K562 (cell line): ENCODE measurements around the gene CPLX3. TPM values are rescaled to one million over a fixed set of nuclear protein-coding genes. Genes with fewer than 3 reads are reported as not detected.

Source experiments
- CAMTA2 ChIP-seq: fragments of 250-450 bp; sonication (Bioruptor Pico); conservative IDR thresholded peaks from 2 replicates; pipeline ENCODE4 v1.5.1; 2022
- ILF3 ChIP-seq: fragments of 450-650 bp; IDR thresholded peaks from 2 replicates; pipeline ENCODE4 v1.6.1; 2018; ENCODE audit warnings: antibody characterized with exemption, mild to moderate bottlenecking, moderate library complexity, borderline replicate concordance
- MYNN ChIP-seq, 2 experiments: sonication (generic); formaldehyde crosslinking in 1 of 2; IDR thresholded peaks; 2 replicates each; pipeline versions ENCODE4 v1.5.0 to v1.6.1; 2016 to 2020; ENCODE audit warnings: antibody characterized with exemption in 1 of 2, missing genetic modification reagents in 1 of 2
- PRPF4 ChIP-seq: fragments of 200-400 bp; formaldehyde crosslinking; IDR thresholded peaks from one replicate; pipeline ENCODE4 v1.6.1; 2017; ENCODE audit warnings: low read length, low read depth, mild to moderate bottlenecking; ENCODE audit not compliant: insufficient read depth, poor library complexity, severe bottlenecking
- SMAD4 ChIP-seq: fragments of 250-450 bp; sonication (Bioruptor Pico); conservative IDR thresholded peaks from 2 replicates; pipeline ENCODE4 v1.8.0; 2021; ENCODE audit warnings: inconsistent platforms, mild to moderate bottlenecking, moderate library complexity
- U2AF2 ChIP-seq: fragments of 200-400 bp; formaldehyde crosslinking; optimal IDR thresholded peaks from 2 replicates; pipeline ENCODE3; 2017; ENCODE audit warnings: low read depth, mild to moderate bottlenecking, low read length
- polyA plus RNA-seq, 8 experiments: library from polyadenylated mRNA; depleted of rRNA in 4 of 8; stranded (reverse) in 5 of 8; unstranded in 3 of 8; fragments of >200 nt; fragmentation: Nextera tagmentation in 2 of 8; fragmentation: Illumina TruSeq in 1 of 8; extraction: Ambion mirVana in 2 of 8; extraction: Trizol in 1 of 8; gene quantifications; 2 replicates each; pipeline versions ENCODE4 v1.2.1 to v1.2.3, GENCODE V29; 2011 to 2014; ENCODE audit warnings: inconsistent platforms in 1 of 8, missing spikeins in 1 of 8
- total RNA-seq, 7 experiments: library from RNA; depleted of rRNA in 6 of 7; stranded (reverse); fragments of >200 nt in 6 of 7; fragmentation: Illumina TruSeq in 2 of 7; extraction: Trizol in 2 of 7; gene quantifications; 2 replicates each; pipeline versions ENCODE4 v1.2.1 to v1.2.3, GENCODE V29; 2011 to 2021; ENCODE audit warnings: low replicate concordance in 1 of 7
- TF ChIP-seq, protein P1 (sequence below): fragments of 250-450 bp; sonication (Bioruptor Pico); IDR thresholded peaks from 2 replicates; pipeline ENCODE4 v1.9.0; 2021; ENCODE audit warnings: mild to moderate bottlenecking, inconsistent platforms
- TF ChIP-seq, protein P2 (sequence below), 2 experiments: fragments of 450-650 bp; IDR thresholded peaks; 2 replicates each; pipeline ENCODE4 v1.6.1; 2016; ENCODE audit warnings: mild to moderate bottlenecking in 2 of 2, borderline replicate concordance in 1 of 2, low read depth in 1 of 2, moderate library complexity in 1 of 2
- TF ChIP-seq, protein P3 (sequence below): sonication (generic); formaldehyde crosslinking; IDR thresholded peaks from 2 replicates; pipeline ENCODE4 v1.8.0; 2022; ENCODE audit warnings: mild to moderate bottlenecking, missing genetic modification reagents, borderline replicate concordance
- TF ChIP-seq, protein P4 (sequence below): fragments of 250-450 bp; sonication (Bioruptor Pico); IDR thresholded peaks from 2 replicates; pipeline ENCODE4 v1.4.0; 2020; ENCODE audit warnings: mild to moderate bottlenecking, moderate library complexity, borderline replicate concordance

The CPLX3 gene
- total and polyA plus RNA-seq, 9 of the 15 experiments (the other 6 are each of a cell fraction or from before 2014, with no cell fraction given), result not detected

DNA sequence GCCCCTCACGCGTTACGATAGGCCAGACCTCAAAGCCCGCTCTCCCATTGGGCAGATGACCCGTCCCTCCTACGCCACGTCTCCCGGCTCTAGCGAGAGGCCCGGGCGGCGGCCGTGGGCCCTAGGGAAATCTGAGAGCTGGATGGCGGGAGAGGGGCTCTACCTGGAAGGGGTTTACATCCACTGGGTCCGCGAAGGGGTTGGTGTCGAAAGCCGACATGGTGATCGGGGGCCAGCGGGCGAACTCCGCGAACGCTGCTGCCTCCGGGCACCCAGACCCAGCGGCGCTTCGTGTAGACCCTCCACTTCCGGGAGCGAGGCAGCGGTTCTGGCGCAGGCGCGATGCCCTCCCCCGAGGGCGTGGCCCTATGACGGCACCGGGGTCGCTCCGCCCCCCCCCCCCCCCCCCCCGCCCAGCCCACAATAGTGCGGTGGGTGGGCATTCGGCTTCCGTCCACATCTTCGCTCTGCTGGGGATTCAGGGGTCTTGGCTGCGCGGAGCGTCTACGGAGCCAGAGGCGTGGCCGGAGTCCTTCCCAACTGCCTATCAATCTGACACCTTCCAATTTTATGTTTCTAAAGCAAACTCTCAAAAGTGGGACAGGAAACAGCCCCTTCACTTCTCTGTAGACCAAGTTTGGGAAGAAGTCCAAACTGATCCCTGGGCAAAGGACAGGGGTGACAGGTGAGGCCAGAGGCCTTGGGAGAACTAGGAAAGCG lies 46.8 kb downstream of the CPLX3 start, which contains the start of gene SCAMP2 (continued):
- TF ChIP-seq, protein P1, sequence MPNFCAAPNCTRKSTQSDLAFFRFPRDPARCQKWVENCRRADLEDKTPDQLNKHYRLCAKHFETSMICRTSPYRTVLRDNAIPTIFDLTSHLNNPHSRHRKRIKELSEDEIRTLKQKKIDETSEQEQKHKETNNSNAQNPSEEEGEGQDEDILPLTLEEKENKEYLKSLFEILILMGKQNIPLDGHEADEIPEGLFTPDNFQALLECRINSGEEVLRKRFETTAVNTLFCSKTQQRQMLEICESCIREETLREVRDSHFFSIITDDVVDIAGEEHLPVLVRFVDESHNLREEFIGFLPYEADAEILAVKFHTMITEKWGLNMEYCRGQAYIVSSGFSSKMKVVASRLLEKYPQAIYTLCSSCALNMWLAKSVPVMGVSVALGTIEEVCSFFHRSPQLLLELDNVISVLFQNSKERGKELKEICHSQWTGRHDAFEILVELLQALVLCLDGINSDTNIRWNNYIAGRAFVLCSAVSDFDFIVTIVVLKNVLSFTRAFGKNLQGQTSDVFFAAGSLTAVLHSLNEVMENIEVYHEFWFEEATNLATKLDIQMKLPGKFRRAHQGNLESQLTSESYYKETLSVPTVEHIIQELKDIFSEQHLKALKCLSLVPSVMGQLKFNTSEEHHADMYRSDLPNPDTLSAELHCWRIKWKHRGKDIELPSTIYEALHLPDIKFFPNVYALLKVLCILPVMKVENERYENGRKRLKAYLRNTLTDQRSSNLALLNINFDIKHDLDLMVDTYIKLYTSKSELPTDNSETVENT (CRISPR knock-in tag), result no peak
- TF ChIP-seq SMAD4 (CRISPR knock-in tag) (0 out of 2 replicates have a peak, but pooled peaks have one; percentile 55), PRPF4 (no peak), ILF3 (no peak), U2AF2 (no peak), MYNN (IDR thresholded peaks at IDR 0.05) (no peak), MYNN (CRISPR knock-in tag; IDR thresholded peaks at IDR 0.05) (no peak), CAMTA2 (CRISPR knock-in tag) (no peak)
- TF ChIP-seq, protein P2, sequence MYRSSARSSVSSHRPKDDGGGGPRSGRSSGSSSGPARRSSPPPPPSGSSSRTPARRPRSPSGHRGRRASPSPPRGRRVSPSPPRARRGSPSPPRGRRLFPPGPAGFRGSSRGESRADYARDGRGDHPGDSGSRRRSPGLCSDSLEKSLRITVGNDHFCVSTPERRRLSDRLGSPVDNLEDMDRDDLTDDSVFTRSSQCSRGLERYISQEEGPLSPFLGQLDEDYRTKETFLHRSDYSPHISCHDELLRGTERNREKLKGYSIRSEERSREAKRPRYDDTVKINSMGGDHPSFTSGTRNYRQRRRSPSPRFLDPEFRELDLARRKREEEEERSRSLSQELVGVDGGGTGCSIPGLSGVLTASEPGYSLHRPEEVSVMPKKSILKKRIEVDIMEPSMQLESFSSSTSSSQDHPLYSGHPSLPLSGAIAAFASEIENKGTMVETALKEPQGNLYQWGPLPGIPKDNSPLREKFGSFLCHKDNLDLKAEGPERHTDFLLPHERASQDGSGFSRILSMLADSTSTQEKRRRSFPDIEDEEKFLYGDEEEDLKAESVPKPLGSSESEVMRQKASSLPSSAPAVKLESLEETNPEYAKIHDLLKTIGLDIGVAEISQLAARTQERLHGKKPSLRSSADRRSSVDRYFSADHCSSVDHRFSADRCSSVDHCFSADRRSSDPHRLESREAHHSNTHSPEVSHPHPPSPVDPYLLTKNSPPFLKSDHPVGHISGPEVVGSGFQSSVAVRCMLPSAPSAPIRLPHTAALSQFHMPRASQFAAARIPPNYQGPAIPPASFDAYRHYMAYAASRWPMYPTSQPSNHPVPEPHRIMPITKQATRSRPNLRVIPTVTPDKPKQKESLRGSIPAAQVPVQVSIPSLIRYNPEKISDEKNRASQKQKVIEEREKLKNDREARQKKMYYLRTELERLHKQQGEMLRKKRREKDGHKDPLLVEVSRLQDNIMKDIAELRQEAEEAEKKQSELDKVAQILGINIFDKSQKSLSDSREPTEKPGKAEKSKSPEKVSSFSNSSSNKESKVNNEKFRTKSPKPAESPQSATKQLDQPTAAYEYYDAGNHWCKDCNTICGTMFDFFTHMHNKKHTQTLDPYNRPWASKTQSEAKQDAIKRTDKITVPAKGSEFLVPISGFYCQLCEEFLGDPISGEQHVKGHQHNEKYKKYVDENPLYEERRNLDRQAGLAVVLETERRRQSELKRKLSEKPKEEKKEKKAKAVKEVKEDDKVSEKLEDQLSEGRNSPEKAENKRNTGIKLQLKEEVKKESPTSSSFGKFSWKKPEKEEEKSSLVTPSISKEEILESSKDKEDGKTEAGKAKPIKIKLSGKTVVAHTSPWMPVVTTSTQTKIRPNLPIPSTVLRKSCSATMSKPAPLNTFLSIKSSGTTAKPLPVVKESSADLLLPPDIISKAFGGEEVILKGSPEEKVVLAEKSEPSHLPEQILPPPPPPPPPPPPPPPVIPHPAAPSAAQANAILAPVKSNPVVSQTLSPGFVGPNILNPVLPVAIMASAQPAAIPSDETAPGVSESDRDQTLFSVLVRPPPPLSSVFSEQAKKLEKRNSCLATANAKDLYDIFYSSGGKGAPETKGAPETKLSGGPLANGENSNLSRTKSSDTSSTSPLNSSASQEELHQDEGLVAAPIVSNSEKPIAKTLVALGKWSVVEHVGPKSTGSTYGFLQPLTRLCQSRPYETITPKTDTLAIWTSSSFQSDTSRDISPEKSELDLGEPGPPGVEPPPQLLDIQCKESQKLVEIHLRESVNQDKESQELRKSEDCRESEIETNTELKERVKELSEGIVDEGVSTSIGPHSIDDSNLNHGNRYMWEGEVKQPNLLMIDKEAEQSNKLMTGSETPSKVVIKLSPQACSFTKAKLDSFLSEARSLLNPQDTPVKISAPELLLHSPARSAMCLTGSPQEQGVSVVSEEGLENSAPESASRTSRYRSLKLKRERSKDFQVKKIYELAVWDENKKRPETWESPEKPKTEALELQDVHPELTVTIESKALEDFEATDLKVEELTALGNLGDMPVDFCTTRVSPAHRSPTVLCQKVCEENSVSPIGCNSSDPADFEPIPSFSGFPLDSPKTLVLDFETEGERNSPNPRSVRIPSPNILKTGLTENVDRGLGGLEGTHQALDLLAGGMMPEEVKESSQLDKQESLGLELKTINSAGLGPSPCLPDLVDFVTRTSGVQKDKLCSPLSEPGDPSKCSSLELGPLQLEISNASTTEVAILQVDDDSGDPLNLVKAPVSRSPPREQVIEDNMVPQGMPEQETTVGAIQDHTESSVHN (IDR thresholded peaks at IDR 0.05; ENCODE audit: borderline replicate concordance in 1 of 2, low read depth in 1 of 2), result no peak
- TF ChIP-seq, protein P3, sequence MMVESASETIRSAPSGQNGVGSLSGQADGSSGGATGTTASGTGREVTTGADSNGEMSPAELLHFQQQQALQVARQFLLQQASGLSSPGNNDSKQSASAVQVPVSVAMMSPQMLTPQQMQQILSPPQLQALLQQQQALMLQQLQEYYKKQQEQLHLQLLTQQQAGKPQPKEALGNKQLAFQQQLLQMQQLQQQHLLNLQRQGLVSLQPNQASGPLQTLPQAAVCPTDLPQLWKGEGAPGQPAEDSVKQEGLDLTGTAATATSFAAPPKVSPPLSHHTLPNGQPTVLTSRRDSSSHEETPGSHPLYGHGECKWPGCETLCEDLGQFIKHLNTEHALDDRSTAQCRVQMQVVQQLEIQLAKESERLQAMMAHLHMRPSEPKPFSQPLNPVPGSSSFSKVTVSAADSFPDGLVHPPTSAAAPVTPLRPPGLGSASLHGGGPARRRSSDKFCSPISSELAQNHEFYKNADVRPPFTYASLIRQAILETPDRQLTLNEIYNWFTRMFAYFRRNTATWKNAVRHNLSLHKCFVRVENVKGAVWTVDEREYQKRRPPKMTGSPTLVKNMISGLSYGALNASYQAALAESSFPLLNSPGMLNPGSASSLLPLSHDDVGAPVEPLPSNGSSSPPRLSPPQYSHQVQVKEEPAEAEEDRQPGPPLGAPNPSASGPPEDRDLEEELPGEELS (CRISPR knock-in tag), result no peak
- TF ChIP-seq, protein P4, sequence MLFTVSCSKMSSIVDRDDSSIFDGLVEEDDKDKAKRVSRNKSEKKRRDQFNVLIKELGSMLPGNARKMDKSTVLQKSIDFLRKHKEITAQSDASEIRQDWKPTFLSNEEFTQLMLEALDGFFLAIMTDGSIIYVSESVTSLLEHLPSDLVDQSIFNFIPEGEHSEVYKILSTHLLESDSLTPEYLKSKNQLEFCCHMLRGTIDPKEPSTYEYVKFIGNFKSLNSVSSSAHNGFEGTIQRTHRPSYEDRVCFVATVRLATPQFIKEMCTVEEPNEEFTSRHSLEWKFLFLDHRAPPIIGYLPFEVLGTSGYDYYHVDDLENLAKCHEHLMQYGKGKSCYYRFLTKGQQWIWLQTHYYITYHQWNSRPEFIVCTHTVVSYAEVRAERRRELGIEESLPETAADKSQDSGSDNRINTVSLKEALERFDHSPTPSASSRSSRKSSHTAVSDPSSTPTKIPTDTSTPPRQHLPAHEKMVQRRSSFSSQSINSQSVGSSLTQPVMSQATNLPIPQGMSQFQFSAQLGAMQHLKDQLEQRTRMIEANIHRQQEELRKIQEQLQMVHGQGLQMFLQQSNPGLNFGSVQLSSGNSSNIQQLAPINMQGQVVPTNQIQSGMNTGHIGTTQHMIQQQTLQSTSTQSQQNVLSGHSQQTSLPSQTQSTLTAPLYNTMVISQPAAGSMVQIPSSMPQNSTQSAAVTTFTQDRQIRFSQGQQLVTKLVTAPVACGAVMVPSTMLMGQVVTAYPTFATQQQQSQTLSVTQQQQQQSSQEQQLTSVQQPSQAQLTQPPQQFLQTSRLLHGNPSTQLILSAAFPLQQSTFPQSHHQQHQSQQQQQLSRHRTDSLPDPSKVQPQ (CRISPR knock-in tag), result no peak
